ENCODE results near the gene CASQ2.

DNA sequence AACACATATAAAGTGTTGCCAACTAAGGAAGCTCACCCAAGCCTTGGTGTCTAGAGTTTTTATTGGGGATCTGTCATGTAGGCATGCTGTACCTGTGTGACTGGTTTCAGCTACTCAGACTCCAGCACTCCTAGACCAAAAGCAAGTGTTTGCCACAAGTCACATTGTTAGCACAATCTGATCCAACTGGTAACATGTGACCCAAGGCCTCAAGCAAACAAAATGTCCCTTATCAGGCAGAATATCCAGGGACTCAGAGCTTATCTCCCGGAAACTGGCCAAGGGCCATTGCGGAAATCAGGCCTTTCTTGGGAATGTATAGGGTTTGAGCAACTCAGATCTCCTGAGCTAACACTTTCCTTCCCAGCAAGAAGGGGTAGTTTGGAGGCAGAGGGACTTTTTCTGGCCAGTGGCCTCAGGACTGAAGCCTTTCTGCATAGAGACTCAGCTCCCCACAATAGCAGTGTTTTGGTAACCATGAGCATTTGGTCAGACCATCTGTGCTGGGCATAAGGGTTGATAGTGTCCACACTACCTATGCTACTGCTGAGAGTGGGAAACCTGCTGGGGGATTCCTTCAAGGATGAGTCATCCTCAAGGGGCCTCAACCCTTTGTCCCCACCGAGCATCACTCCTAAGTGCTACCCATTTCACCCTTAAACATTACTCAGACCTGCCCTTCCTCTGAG is 42.8 kb upstream of the CASQ2 start:
- TF ChIP-seq, protein P1, sequence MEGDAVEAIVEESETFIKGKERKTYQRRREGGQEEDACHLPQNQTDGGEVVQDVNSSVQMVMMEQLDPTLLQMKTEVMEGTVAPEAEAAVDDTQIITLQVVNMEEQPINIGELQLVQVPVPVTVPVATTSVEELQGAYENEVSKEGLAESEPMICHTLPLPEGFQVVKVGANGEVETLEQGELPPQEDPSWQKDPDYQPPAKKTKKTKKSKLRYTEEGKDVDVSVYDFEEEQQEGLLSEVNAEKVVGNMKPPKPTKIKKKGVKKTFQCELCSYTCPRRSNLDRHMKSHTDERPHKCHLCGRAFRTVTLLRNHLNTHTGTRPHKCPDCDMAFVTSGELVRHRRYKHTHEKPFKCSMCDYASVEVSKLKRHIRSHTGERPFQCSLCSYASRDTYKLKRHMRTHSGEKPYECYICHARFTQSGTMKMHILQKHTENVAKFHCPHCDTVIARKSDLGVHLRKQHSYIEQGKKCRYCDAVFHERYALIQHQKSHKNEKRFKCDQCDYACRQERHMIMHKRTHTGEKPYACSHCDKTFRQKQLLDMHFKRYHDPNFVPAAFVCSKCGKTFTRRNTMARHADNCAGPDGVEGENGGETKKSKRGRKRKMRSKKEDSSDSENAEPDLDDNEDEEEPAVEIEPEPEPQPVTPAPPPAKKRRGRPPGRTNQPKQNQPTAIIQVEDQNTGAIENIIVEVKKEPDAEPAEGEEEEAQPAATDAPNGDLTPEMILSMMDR (IDR thresholded peaks at IDR 0.05), result no peak
- TF ChIP-seq POLR2A (IDR thresholded peaks at IDR 0.05), result no peak

Data from uterus (tissue), 2 donors.